Keratinocyte (primary cell): Measurements from ENCODE around the gene FRS2. TPM values are rescaled to one million over a fixed set of nuclear protein-coding genes. Genes with fewer than 3 reads are reported as not detected.

ENCODE experiments used
- DNase-seq: peaks from one replicate; pipeline ENCODE4 v3.0.0-alpha.2; 2011; ENCODE audit warnings: low read depth, missing footprints, low spot score
- FAIRE-seq: peaks from 2 replicates; lab custom pipeline; 2011; peaks lifted over from hg19 to GRCh38; lab: Jason Lieb, UNC
- H2AFZ ChIP-seq: 2 replicates; pipeline ENCODE4 v1.6.0; 2012; ENCODE audit warnings: low read length, control low read depth, inconsistent platforms; ENCODE audit not compliant: control insufficient read depth
- H3K27ac ChIP-seq: 2 replicates; pipeline ENCODE4 v1.5.1; 2011; ENCODE audit warnings: low read length; ENCODE audit not compliant: control insufficient read depth, insufficient read depth
- H3K27me3 ChIP-seq: 3 replicates; pipeline ENCODE4 v1.6.0; 2011; ENCODE audit warnings: low read length; ENCODE audit not compliant: control insufficient read depth, insufficient read depth; ENCODE audit errors: extremely low read depth
- H3K36me3 ChIP-seq, 2 experiments: 2 replicates in 1 of 2; 3 replicates in 1 of 2; pipeline ENCODE4 v1.5.1; 2011; ENCODE audit warnings: low read length in 2 of 2, mild to moderate bottlenecking in 1 of 2; ENCODE audit not compliant: control insufficient read depth in 2 of 2, insufficient read depth in 2 of 2; ENCODE audit errors: extremely low read depth in 1 of 2
- H3K4me1 ChIP-seq: 3 replicates; pipeline ENCODE4 v1.5.1; 2011; ENCODE audit warnings: low read length; ENCODE audit not compliant: control insufficient read depth, insufficient read depth; ENCODE audit errors: extremely low read depth
- H3K4me2 ChIP-seq: 3 replicates; pipeline ENCODE4 v1.6.0; 2011; ENCODE audit warnings: low read depth, low read length; ENCODE audit not compliant: control insufficient read depth, insufficient read depth; ENCODE audit errors: extremely low read depth
- H3K4me3 ChIP-seq, 3 experiments: fragments of 200-600 bp in 1 of 3; sonication (generic) in 1 of 3; 2 replicates in 2 of 3; 3 replicates in 1 of 3; pipeline ENCODE4 v1.5.1; 2011 to 2016; ENCODE audit warnings: low read length in 3 of 3, mild to moderate bottlenecking in 3 of 3, control low read depth in 2 of 3, inconsistent platforms in 1 of 3, low read depth in 1 of 3, mixed read lengths in 1 of 3, mixed run types in 1 of 3, moderate library complexity in 1 of 3; ENCODE audit not compliant: control insufficient read depth in 2 of 3, insufficient read depth in 2 of 3; ENCODE audit errors: extremely low read depth in 1 of 3
- H3K79me2 ChIP-seq: 2 replicates; pipeline ENCODE4 v1.6.0; 2012; ENCODE audit warnings: low read length; ENCODE audit not compliant: control insufficient read depth, insufficient read depth
- H3K9ac ChIP-seq: 3 replicates; pipeline ENCODE4 v1.6.0; 2011; ENCODE audit warnings: low read length; ENCODE audit not compliant: control insufficient read depth, insufficient read depth; ENCODE audit errors: extremely low read depth
- H3K9me1 ChIP-seq: 3 replicates; pipeline ENCODE4 v1.6.0; 2011; ENCODE audit warnings: low read length; ENCODE audit not compliant: control insufficient read depth, insufficient read depth; ENCODE audit errors: extremely low read depth
- H3K9me3 ChIP-seq: 2 replicates; pipeline ENCODE4 v1.5.1; 2012; ENCODE audit warnings: low read depth, low read length; ENCODE audit not compliant: control insufficient read depth
- H4K20me1 ChIP-seq: 3 replicates; pipeline ENCODE4 v1.6.0; 2011; ENCODE audit warnings: low read length; ENCODE audit not compliant: control insufficient read depth, insufficient read depth; ENCODE audit errors: extremely low read depth
- CTCF ChIP-seq, 3 experiments: IDR thresholded peaks in 1 of 3; conservative IDR thresholded peaks in 1 of 3; optimal IDR thresholded peaks in 1 of 3; 2 replicates in 2 of 3; 3 replicates in 1 of 3; pipeline versions ENCODE3 to v1.5.1; 2011; ENCODE audit warnings: low read length in 3 of 3, mild to moderate bottlenecking in 3 of 3, moderate library complexity in 2 of 3, control low read depth in 1 of 3, inconsistent platforms in 1 of 3; ENCODE audit not compliant: insufficient read depth in 2 of 3; ENCODE audit errors: extremely low read depth in 1 of 3
- EZH2 ChIP-seq: IDR thresholded peaks from one replicate; pipeline ENCODE4 v1.6.1; 2012; ENCODE audit warnings: inconsistent platforms, mild to moderate bottlenecking, low read length, moderate library complexity
- dilution Hi-C: fragments of 300-500 bp; cut with MboI; formaldehyde crosslinking; loops from one replicate; pipeline ENCODE4 v1.7.0; 2020; ENCODE audit warnings: low sequenced_read_pairs; ENCODE audit not compliant: extremely low pct_ligation_motif_present
- polyA plus RNA-seq, 5 experiments: library from polyadenylated mRNA; depleted of rRNA in 3 of 5; stranded (reverse) in 3 of 5; stranded (forward) in 1 of 5; unstranded in 1 of 5; fragments of >200 nt; gene quantifications; 1 replicate in 1 of 5; 2 replicates in 3 of 5; 3 replicates in 1 of 5; pipeline versions ENCODE4 v1.2.1 to v1.2.3, GENCODE V29; 2011 to 2012; ENCODE audit warnings: missing spikeins in 2 of 5, low read depth in 1 of 5, low replicate concordance in 1 of 5

The FRS2 gene
- polyA plus RNA-seq, 1 donor (not counting 4 experiments of a cell fraction or from before 2014, with no cell fraction given): 28.6 TPM

GRCh38 chr12:69484428-69484827 is 14.2 kb downstream of the FRS2 start:
- Histone ChIP-seq H3K27me3 (no peaks in the 10 kb centered on the region), H3K9me1 (peaks cover 2% of the 10 kb centered on the region), H3K79me2 (peaks cover 92% of the 10 kb centered on the region), H3K4me2 (no peak overlapping the region), H3K27ac (no peak overlapping the region), H3K9me3 (no peaks in the 10 kb centered on the region), H4K20me1 (peaks cover 7% of the 10 kb centered on the region), H3K36me3 (no peaks in the 10 kb centered on the region), H3K4me3 (no peak overlapping the region), H3K9ac (no peak overlapping the region), H3K4me1 (no peaks in the 10 kb centered on the region), H2AFZ (no peak overlapping the region)
- peak; percentile 9 for FAIRE-seq
- TF ChIP-seq CTCF (optimal IDR thresholded peaks at IDR 0.05 in 1 of 3, IDR thresholded peaks at IDR 0.05 in 1 of 3, conservative IDR thresholded peaks at IDR 0.05 in 1 of 3; ENCODE audit: extremely low read depth in 1 of 3, insufficient read depth in 2 of 3, low read length in 3 of 3) (peak in 1 of 3 experiments; percentile 5), EZH2 (no peak)
- dilution Hi-C loops: no loop called here
- DNase-seq: no peak

GRCh38 chr12:69490920-69491643 is 20.9 kb downstream of the FRS2 start:
- no peak overlapping the region for H3K9ac ChIP-seq
- no peaks in the 10 kb centered on the region for H4K20me1 ChIP-seq
- dilution Hi-C loops: no loop called here
- no peaks in the 10 kb centered on the region for H3K4me1 ChIP-seq
- DNase-seq: no peak
- no peaks in the 10 kb centered on the region for H3K27me3 ChIP-seq
- H3K36me3 ChIP-seq: peaks cover 2 to 3% of the 10 kb centered on the region in 2 experiments
- H3K9me3 ChIP-seq: no peaks in the 10 kb centered on the region
- no peak overlapping the region for H3K4me3 ChIP-seq
- H2AFZ ChIP-seq: no peak overlapping the region
- peaks cover 94% of the 10 kb centered on the region for H3K79me2 ChIP-seq
- peaks cover 2% of the 10 kb centered on the region for H3K9me1 ChIP-seq
- no peak overlapping the region for H3K4me2 ChIP-seq
- no peak overlapping the region for H3K27ac ChIP-seq
- TF ChIP-seq CTCF (optimal IDR thresholded peaks at IDR 0.05 in 1 of 3, IDR thresholded peaks at IDR 0.05 in 1 of 3, conservative IDR thresholded peaks at IDR 0.05 in 1 of 3; ENCODE audit: extremely low read depth in 1 of 3, insufficient read depth in 2 of 3, low read length in 3 of 3) (no peak), EZH2 (no peak)
- FAIRE-seq: no peak
